GM18508 (cell line): Measurements from ENCODE around the gene ADAT3.
"Not testable (repeated sequence)": the region's sequence is repeated elsewhere in the genome, so short reads cannot be mapped to it uniquely, and the experiment has no call there.

ENCODE experiments used
- ATAC-seq: cut with Tn5 transposase; IDR thresholded peaks from one replicate; pipeline ENCODE4 v1.9.1; 2021; ENCODE audit warnings: moderate number of reproducible peaks; ENCODE audit not compliant: insufficient read depth, unreplicated experiment

ADAT3 gene

DNA sequence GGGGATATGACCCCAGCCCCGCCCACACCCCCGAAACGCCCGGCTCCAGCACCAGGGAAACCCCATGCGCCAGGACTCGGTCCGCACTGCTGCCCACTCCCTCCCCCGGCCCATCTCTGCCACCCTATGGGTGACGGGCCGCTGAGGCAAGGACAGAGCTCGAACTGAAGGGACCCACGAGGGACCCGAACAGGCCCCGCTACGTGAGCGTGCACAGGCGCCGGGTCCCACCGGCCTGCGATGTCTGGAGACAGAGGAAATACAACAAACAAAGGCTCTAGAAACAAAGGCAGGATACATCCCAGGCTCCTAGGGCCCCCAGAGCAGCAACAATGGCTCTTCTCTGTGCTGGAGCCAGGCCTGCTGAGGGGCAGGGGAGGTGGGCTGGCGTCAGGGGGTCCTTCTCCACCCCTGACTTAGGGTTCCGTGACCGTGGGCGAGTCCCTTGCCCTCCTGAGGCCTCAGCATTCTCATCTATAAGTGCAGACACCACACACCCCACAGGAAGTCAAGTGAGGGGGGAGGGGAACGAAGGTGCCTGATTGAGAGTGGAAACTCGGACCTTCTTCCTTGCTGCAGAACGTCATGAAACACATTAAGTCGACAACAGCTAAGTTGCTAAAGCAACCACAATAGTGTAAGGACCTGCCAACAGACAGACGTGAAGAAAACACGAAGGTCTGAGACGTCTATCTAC is 23.0 kb upstream of the ADAT3 start:
- ATAC-seq, result no peak

DNA sequence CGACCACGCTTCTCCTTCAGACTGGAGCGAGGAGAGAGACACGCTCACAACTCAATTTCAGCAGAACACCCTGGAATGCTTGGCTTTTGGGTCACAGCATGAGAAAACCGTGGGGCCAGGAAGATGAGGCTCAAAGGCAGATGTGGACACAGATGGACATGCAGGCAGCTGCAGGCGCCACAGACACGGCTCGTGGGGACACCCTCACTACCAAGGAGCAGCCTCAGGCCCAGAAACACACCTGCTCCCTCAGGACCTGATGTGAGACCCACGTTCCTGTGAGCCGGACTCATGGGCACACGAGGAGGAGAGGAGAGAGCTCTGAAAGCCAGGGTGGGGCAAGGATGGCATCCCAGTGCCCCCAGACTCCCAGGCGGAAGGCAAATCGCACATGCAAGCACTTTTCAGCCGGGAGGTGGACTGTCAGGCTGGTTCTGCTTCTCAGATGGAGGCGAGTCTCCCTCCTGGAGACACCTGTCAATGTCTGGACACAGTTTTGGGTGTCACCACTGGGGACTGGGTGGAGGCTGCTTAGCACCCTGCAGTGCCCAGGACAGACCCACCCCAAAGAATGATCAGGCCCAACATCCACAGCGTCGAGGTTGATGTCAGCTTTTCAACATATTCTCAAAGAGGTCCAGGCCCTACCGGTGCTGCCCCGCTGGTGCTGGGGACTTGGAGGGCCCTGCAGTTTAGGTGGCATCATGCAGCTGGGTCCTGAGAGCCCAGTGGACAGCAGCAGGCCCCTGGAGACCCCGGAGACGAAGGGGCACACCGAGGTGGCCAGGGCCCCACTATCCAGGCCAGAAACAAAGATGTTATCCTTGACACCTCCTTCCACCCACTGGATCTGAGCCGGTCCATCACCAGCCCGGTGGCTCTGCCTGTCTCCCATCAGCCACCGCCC is 22.2 kb upstream of the ADAT3 start:
- no peak for ATAC-seq

DNA sequence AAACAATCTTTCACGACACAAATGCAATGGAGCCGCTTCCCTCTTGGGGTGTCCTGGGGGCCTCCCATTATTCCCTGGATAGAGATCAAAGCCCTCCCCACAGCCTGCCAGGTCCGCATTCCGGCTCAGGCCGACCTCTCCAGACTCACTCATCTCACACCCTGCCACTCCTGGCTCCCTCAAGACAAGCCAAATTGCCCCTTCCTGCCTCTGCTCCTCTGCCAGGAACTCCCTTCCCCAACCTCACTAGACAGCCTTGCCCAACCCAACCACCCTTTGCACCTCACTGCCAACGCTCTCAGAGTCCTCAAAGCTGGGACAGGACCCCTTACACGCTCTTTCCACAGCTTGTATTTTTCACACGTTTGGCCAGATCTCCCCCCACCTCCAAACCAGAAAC is 21.4 kb upstream of the ADAT3 start:
- no peak for ATAC-seq

DNA sequence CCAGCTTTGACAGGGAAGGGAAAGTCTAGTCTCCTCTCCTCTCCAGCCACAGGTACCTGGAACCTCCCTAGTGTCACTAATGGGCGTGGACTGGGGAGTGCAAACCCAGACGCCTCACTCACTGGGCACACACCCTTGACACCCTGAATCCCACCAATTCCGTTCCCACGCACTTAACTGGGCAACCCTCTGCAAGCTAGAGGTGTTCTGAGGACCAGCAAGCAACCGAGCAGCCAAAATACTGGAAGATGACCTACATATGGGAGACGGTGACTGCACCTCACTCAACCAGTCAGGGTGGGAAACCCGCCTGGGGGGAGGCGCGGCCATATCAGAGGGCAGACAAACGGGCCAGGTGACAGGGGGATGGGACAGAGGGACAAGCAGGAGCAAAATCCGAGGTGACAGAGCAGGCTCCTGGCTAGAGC is 20.9 kb upstream of the ADAT3 start:
- no peak for ATAC-seq

- no peak for ATAC-seq
Observed at GRCh38 chr19:1884719-1885334, 20.4 kb upstream of the ADAT3 start.

GRCh38 chr19:1885398-1886119 is 19.6 kb upstream of the ADAT3 start, which contains the start of gene ABHD17A:
Gene ABHD17A (minus strand): TSS chr19:1885496. CDS start chr19:1881566, 3,930 bp downstream.
- not testable (repeated sequence) for ATAC-seq

DNA sequence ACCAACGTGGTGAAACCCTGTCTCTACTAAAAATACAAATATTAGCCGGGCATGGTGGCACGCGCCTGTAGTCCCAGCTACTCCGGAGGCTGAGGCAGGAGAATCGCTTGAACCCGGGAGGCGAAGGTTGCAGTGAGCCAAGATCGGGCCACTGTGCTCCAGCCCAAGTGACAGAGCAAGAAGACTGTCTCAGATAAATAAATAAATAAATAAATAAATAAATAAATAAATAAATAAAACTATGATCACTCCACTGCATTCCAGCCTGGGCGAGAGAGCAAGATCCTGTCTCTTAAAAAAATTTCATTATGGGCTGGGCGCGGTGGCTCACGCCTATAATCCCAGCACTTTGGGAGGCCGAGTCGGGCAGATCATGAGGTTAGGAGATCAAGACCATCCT is 18.8 kb upstream of the ADAT3 start:
- ATAC-seq, result not testable (repeated sequence)

GRCh38 chr19:1888385-1888784 is 16.8 kb upstream of the ADAT3 start:
- ATAC-seq, result no peak

DNA sequence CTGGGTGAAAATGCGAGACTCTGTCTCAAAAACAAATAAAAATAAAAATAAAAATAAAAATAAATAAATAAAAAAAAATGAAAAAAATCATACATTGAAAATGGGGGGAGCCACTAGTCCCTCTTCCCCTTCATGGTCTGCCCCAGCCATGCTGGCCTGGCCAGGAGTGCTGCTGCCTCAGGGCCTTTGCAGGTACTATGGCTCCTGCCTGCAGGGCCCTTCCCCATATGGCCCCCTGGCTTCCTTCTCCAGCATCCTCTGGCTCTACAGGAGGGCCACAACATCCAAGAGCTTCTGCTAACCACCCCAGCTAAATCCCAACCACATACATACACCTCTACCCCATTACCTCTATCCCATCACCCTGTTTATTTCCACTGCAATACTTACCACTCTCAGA is 15.3 kb upstream of the ADAT3 start:
- ATAC-seq, result no peak

- no peak for ATAC-seq
Observed at GRCh38 chr19:1893791-1894190, 11.4 kb upstream of the ADAT3 start.

DNA sequence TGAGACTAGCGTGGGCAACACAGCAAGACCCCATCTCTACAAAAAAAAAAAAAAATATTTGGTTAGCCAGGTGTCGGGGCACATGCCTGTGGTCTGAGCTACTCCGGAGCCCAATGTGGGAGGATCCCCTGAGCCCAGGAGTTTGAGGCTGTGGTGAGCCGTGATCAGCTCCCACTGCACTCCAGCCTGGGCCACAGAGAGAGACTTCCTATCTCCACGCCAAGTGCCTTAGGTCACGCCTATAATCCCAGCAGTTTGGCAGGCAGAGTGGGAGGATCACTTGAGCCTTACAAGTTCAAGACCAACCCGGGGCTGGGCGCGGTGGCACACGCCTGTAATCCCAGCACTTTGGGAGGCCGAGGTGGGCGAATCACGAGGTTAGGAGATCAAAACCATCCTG is 8.7 kb upstream of the ADAT3 start:
- ATAC-seq, result no peak

- ATAC-seq, result no peak
Observed at GRCh38 chr19:1901940-1902404, 3.2 kb upstream of the ADAT3 start.

- ATAC-seq, result no peak
Observed at GRCh38 chr19:1902923-1903322, 2.3 kb upstream of the ADAT3 start.

- no peak for ATAC-seq
Observed at GRCh38 chr19:1904860-1905109, 414 bp upstream of the ADAT3 start.

GRCh38 chr19:1905863-1906375 is 720 bp downstream of the ADAT3 start:
- no peak for ATAC-seq

DNA sequence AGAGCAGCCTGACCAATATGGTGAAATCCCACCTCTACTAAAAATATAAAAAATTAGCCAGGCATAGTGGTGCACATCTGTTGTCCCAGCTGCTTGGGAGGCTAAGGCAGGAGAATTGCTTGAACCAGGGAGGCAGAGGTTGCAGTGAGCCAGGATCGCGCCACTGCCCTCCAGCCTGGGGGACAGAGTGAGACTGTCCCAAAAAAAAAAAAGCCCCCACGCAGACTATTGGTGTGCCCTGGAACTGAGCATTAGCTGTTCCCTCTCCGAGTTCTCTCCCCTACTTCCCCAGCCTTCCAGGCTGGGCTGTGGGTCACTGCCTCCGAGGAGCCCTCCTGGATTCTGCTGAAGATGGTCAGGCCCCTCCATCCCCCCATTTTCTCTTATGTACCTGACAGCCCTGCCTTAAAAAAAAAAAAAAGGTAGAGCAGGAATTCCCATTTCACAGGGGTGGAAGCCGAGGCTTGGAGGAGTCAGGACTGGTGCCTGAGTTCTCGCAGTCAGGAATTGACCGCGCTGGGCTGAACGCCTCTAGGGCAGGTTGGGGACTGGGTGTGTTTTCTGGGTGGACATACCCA is 1.9 kb downstream of the ADAT3 start:
- ATAC-seq, result no peak

- ATAC-seq, result no peak
Observed at GRCh38 chr19:1907563-1908363, 2.6 kb downstream of the ADAT3 start.

DNA sequence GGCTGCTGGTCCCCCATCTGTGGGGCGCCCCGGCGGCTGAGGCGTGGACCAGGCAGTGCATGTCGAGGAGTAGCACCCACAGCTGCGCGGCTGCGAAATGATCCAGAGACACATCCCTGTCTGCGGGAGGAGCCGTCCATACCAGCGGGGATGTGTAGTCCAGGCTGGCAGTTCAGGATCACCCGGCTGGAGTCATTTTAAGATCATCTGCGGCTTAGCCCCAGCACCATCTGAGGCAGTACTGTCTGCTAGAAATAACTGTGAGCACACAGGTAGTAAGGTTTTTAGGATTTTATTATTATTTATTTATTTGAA is 3.1 kb downstream of the ADAT3 start:
- ATAC-seq, result no peak

DNA sequence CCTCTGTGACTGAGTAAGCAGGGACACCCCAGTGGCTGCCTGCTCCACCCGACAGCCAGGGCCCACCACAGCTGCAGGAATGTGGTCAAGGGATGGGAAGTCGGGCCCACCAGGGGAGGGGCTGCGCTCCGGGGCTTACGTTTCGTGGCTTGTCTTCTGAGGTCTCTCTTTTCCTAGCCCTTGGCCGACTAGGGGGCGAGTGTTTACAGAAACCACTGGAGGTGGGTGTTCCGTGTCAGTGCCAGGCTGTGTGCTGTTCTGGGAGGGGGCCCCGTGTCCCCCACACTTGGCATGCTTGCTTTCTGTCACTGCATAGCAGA is 4.5 kb downstream of the ADAT3 start:
- ATAC-seq, result no peak

DNA sequence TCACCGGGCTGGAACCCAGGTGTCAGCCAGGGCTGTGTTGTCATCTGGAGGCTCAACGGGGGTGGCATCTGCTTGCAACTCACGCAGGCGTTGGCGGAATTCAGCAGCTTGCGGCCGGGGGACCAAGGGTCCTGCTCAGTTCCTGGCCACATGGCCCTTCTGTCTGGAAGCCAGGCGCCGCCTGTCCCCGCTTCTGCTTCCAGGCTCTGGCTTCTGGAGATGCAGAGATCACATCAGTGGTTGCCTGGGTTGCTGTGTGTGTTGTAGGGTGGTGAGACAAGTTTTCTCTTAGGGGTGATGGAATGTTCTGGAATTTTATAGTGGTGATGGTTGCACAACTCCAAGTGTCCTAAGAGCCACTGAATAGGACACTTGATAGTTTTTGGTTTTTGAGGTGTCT is 5.0 kb downstream of the ADAT3 start:
- no peak for ATAC-seq
